ENCODE results near the gene MRPS25.

- no peak for TF ChIP-seq POLR2AphosphoS5 (IDR thresholded peaks at IDR 0.05)
- no peak for TF ChIP-seq POLR2A (IDR thresholded peaks at IDR 0.05)
- TF ChIP-seq, protein P1, sequence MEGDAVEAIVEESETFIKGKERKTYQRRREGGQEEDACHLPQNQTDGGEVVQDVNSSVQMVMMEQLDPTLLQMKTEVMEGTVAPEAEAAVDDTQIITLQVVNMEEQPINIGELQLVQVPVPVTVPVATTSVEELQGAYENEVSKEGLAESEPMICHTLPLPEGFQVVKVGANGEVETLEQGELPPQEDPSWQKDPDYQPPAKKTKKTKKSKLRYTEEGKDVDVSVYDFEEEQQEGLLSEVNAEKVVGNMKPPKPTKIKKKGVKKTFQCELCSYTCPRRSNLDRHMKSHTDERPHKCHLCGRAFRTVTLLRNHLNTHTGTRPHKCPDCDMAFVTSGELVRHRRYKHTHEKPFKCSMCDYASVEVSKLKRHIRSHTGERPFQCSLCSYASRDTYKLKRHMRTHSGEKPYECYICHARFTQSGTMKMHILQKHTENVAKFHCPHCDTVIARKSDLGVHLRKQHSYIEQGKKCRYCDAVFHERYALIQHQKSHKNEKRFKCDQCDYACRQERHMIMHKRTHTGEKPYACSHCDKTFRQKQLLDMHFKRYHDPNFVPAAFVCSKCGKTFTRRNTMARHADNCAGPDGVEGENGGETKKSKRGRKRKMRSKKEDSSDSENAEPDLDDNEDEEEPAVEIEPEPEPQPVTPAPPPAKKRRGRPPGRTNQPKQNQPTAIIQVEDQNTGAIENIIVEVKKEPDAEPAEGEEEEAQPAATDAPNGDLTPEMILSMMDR (IDR thresholded peaks at IDR 0.05) = no peak
- no peak for TF ChIP-seq EP300 (IDR thresholded peaks at IDR 0.05)
Observed at GRCh38 chr3:15074500-15074899, 9.4 kb upstream of the MRPS25 start.
